Neuronal stem cell (in vitro differentiated cells): ENCODE results near the gene RPL36AL.
A peak's percentile ranks its signal among the peaks of the same experiment; 100 is the strongest.
"Not testable (repeated sequence)": the region's sequence is repeated elsewhere in the genome, so short reads cannot be mapped to it uniquely, and the experiment has no call there.

Experiments
- DNase-seq: peaks from one replicate; pipeline ENCODE4 v3.0.0-alpha.2; 2013; ENCODE audit warnings: low spot score
- H2AFZ ChIP-seq: one replicate; pipeline ENCODE4 v1.6.1; 2013; ENCODE audit warnings: mild to moderate bottlenecking, low read length, inconsistent platforms
- H2AK5ac ChIP-seq: 2 replicates; pipeline ENCODE4 v1.6.1; 2013; ENCODE audit warnings: low read depth, mild to moderate bottlenecking, inconsistent platforms, low read length, moderate library complexity, mixed read lengths
- H2BK120ac ChIP-seq: 2 replicates; pipeline ENCODE4 v1.6.1; 2013; ENCODE audit warnings: low read depth, mild to moderate bottlenecking, inconsistent platforms, low read length, moderate library complexity, mixed read lengths
- H2BK12ac ChIP-seq: one replicate; pipeline ENCODE4 v1.6.1; 2013; ENCODE audit warnings: low read length, inconsistent platforms
- H2BK15ac ChIP-seq: 2 replicates; pipeline ENCODE4 v1.6.1; 2013; ENCODE audit warnings: mild to moderate bottlenecking, low read length, inconsistent platforms, mixed read lengths
- H2BK5ac ChIP-seq: one replicate; pipeline ENCODE4 v1.6.1; 2013; ENCODE audit warnings: inconsistent platforms, mild to moderate bottlenecking, low read length, moderate library complexity
- H3K14ac ChIP-seq: one replicate; pipeline ENCODE4 v1.6.1; 2013; ENCODE audit warnings: low read length, inconsistent platforms
- H3K18ac ChIP-seq: 2 replicates; pipeline ENCODE4 v1.6.1; 2013; ENCODE audit warnings: low read length, inconsistent platforms
- H3K23ac ChIP-seq: 2 replicates; pipeline ENCODE4 v1.6.1; 2013; ENCODE audit warnings: low read depth, mild to moderate bottlenecking, mixed read lengths, low read length, inconsistent platforms; ENCODE audit not compliant: poor library complexity
- H3K27ac ChIP-seq: replicated peaks from 3 replicates; pipeline ENCODE4 v1.5.1; 2013; ENCODE audit warnings: low read length, inconsistent platforms
- H3K27me3 ChIP-seq, 3 experiments: 2 replicates each; pipeline ENCODE4 v1.6.1; 2013; ENCODE audit warnings: low read length in 3 of 3, mild to moderate bottlenecking in 2 of 3, inconsistent platforms in 1 of 3, low read depth in 1 of 3, mixed read lengths in 1 of 3, moderate library complexity in 1 of 3; ENCODE audit not compliant: control insufficient read depth in 3 of 3, insufficient read depth in 3 of 3
- H3K36me3 ChIP-seq, 2 donors: replicated peaks in 1 of 2; 2 replicates each; pipeline ENCODE4 v1.6.1; 2013; ENCODE audit warnings: low read length in 2 of 2; ENCODE audit not compliant: control insufficient read depth in 2 of 2, insufficient read depth in 2 of 2
- H3K4ac ChIP-seq: 2 replicates; pipeline ENCODE4 v1.6.1; 2013; ENCODE audit warnings: inconsistent platforms, mild to moderate bottlenecking, low read length, moderate library complexity
- H3K4me1 ChIP-seq, 2 donors: 1 replicate in 1 of 2; 2 replicates in 1 of 2; pipeline ENCODE4 v1.6.1; 2013; ENCODE audit warnings: low read length in 2 of 2, low read depth in 1 of 2; ENCODE audit not compliant: control insufficient read depth in 2 of 2, insufficient read depth in 1 of 2
- H3K4me2 ChIP-seq: one replicate; pipeline ENCODE4 v1.6.1; 2013; ENCODE audit warnings: mild to moderate bottlenecking, low read length, inconsistent platforms; ENCODE audit not compliant: insufficient read depth, poor library complexity, severe bottlenecking
- H3K4me3 ChIP-seq, 2 donors: 2 replicates each; pipeline ENCODE4 v1.5.1; 2013; ENCODE audit warnings: low read length in 2 of 2, mild to moderate bottlenecking in 2 of 2, inconsistent platforms in 1 of 2, moderate library complexity in 1 of 2
- H3K79me1 ChIP-seq: one replicate; pipeline ENCODE4 v1.6.1; 2013; ENCODE audit warnings: low read depth, mild to moderate bottlenecking, inconsistent platforms, low read length, moderate library complexity
- H3K9ac ChIP-seq: one replicate; pipeline ENCODE4 v1.6.1; 2013; ENCODE audit warnings: mild to moderate bottlenecking, low read depth, low read length, inconsistent platforms; ENCODE audit not compliant: poor library complexity
- H3K9me3 ChIP-seq, 2 donors: replicated peaks in 1 of 2; 2 replicates each; pipeline versions ENCODE3 to v1.6.1; 2013; ENCODE audit warnings: low read length in 2 of 2, mild to moderate bottlenecking in 2 of 2, inconsistent platforms in 1 of 2, low read depth in 1 of 2, mixed read lengths in 1 of 2, moderate library complexity in 1 of 2; ENCODE audit not compliant: control insufficient read depth in 2 of 2, insufficient read depth in 1 of 2
- H4K8ac ChIP-seq: one replicate; pipeline ENCODE4 v1.6.1; 2013; ENCODE audit warnings: low read depth, mild to moderate bottlenecking, inconsistent platforms, low read length, moderate library complexity
- H4K91ac ChIP-seq: one replicate; pipeline ENCODE4 v1.6.1; 2013; ENCODE audit warnings: low read length, low read depth, mild to moderate bottlenecking, inconsistent platforms; ENCODE audit not compliant: poor library complexity
- WGBS, 2 donors: extraction: QIAGEN DNeasy Blood & Tissue Kit; methylation state at CpG; one replicate each; pipeline ENCODE4 v1.1.7; 2013; ENCODE audit warnings: missing lambda C conversion rate in 2 of 2, mixed read lengths in 1 of 2; ENCODE audit not compliant: insufficient read length in 2 of 2, insufficient replicate concordance in 1 of 2; ENCODE audit errors: extremely low coverage in 2 of 2; 5-methylcytosine and 5-hydroxymethylcytosine counted together

RPL36AL gene

DNA sequence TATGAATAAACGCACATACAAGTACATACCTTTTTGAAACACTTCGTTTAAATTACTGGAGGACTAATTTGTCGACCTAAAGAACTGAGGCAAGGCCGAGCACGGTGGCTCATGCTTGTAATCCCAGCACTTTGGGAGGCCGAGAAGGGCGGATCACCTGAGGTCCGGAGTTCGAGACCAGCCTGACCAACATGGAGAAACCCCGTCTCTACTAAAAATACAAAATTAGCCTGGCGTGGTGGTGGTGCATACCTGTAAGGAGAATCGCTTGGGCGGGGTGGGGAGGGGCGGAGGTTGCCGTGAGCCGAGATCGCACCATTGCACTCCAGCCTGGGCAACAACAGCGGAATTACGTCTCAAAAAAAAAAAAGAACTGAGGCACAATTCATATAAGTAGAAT lies 1.2 kb downstream of the RPL36AL start:
- Histone ChIP-seq H3K4me3 (peak overlapping the region in 1 of 2 donors; percentile 76), H3K4me2 (peak overlapping the region; percentile 35), H3K36me3 (peaks cover 8 to 77% of the 10 kb centered on the region in 2 donors), H3K4me1 (peaks cover 2 to 15% of the 10 kb centered on the region in 2 donors)
- WGBS, 2 donors: no CpG with 5 or more reads among the region's 19 CpGs
- not testable (repeated sequence) for H3K18ac ChIP-seq, H3K9me3 ChIP-seq, DNase-seq, H2BK120ac ChIP-seq, H2BK5ac ChIP-seq, H3K23ac ChIP-seq, H2BK12ac ChIP-seq, H2AK5ac ChIP-seq, H2AFZ ChIP-seq, H3K79me1 ChIP-seq, H3K27ac ChIP-seq, H4K8ac ChIP-seq, H3K14ac ChIP-seq, H3K27me3 ChIP-seq, H2BK15ac ChIP-seq, H4K91ac ChIP-seq, H3K4ac ChIP-seq, H3K9ac ChIP-seq

GRCh38 chr14:49617852-49618519 lies 2.4 kb downstream of the RPL36AL start:
- no peak overlapping the region for H3K18ac ChIP-seq
- no peak overlapping the region for H3K9ac ChIP-seq
- H3K4me3 ChIP-seq: no peak overlapping the region
- H3K4me2 ChIP-seq: no peak overlapping the region
- no peak overlapping the region for H3K4ac ChIP-seq
- no peak overlapping the region for H2BK5ac ChIP-seq
- no peak for DNase-seq
- no peak overlapping the region for H4K91ac ChIP-seq
- H3K4me1 ChIP-seq: peaks cover 2 to 15% of the 10 kb centered on the region in 2 donors
- H3K79me1 ChIP-seq: peaks cover 4% of the 10 kb centered on the region
- H2AFZ ChIP-seq: no peak overlapping the region
- no peak overlapping the region for H3K23ac ChIP-seq
- H2BK12ac ChIP-seq: no peak overlapping the region
- H2AK5ac ChIP-seq: no peak overlapping the region
- H3K9me3 ChIP-seq: no peaks in the 10 kb centered on the region
- no peak overlapping the region for H2BK15ac ChIP-seq
- no peak overlapping the region for H3K27ac ChIP-seq
- H4K8ac ChIP-seq: no peak overlapping the region
- no peaks in the 10 kb centered on the region for H3K27me3 ChIP-seq
- H2BK120ac ChIP-seq: no peak overlapping the region
- no CpG with 5 or more reads among the region's 6 CpGs for WGBS, 2 donors
- peaks cover 8 to 74% of the 10 kb centered on the region in 2 donors for H3K36me3 ChIP-seq
- H3K14ac ChIP-seq: no peak overlapping the region

DNA sequence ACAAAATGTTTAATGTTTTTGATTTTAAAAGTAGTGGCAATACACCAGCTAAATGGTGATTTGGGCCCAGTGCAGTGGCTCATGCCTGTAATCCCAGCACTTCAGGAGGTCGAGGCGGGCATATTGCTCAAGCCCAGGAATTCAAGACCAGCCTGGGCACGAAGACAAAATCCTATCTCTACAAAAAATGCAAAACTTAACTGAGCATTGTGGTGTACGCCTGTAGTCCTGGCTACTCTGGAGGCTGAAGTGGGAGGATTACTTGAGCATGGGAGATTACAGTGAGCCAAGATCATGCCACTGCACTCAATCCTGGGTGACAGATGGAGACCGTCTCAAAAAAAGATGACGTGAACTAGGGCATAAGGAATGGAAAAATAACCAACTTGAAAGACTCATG lies 4.7 kb downstream of the RPL36AL start:
- no CpG with 5 or more reads among the region's 6 CpGs for WGBS, 2 donors
- no peak overlapping the region for H3K27ac ChIP-seq
- H2AK5ac ChIP-seq: no peak overlapping the region
- no peaks in the 10 kb centered on the region for H3K9me3 ChIP-seq
- no peak overlapping the region for H3K4me2 ChIP-seq
- no peak overlapping the region for H2BK15ac ChIP-seq
- H4K8ac ChIP-seq: no peak overlapping the region
- H4K91ac ChIP-seq: no peak overlapping the region
- no peak overlapping the region for H2AFZ ChIP-seq
- H2BK120ac ChIP-seq: no peak overlapping the region
- no peak overlapping the region for H3K14ac ChIP-seq
- H2BK12ac ChIP-seq: no peak overlapping the region
- H3K9ac ChIP-seq: no peak overlapping the region
- H3K4me1 ChIP-seq: peaks cover 0 to 4% of the 10 kb centered on the region in 2 donors
- no peaks in the 10 kb centered on the region for H3K27me3 ChIP-seq
- no peak overlapping the region for H3K18ac ChIP-seq
- H3K79me1 ChIP-seq: peaks cover 2% of the 10 kb centered on the region
- no peak overlapping the region for H3K23ac ChIP-seq
- H2BK5ac ChIP-seq: no peak overlapping the region
- no peak for DNase-seq
- H3K4me3 ChIP-seq: no peak overlapping the region
- H3K36me3 ChIP-seq: peaks cover 8 to 72% of the 10 kb centered on the region in 2 donors
- no peak overlapping the region for H3K4ac ChIP-seq

DNA sequence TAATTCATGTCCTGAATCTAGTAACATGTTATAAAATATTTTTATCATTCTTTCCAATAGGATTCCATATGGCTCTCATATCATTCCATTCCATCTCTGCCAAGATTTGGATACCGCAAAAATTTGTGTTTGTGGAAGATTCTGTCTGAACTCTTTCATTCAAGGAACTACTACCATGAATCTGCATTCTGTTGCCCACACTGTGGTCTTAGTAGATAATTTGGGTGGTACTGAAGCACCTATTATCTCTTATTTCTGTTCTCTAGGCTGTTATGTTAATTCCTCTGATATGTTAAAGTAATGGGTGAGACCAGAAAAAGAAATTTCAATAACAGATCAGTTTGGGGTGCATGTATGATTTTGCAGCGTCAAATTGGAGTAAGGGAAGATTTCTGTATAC lies 6.2 kb downstream of the RPL36AL start:
- Histone ChIP-seq H3K27ac (no peak overlapping the region), H2BK12ac (no peak overlapping the region), H3K36me3 (peaks cover 8 to 80% of the 10 kb centered on the region in 2 donors), H3K4me1 (peaks cover 0 to 2% of the 10 kb centered on the region in 2 donors), H3K14ac (no peak overlapping the region), H4K8ac (no peak overlapping the region), H3K27me3 (no peaks in the 10 kb centered on the region), H3K18ac (no peak overlapping the region), H2BK5ac (no peak overlapping the region), H3K9me3 (no peaks in the 10 kb centered on the region), H3K4me2 (no peak overlapping the region), H2BK15ac (no peak overlapping the region), H3K79me1 (peaks cover 2% of the 10 kb centered on the region), H3K23ac (no peak overlapping the region), H3K4me3 (no peak overlapping the region), H2AK5ac (no peak overlapping the region), H4K91ac (no peak overlapping the region), H2AFZ (no peak overlapping the region), H3K9ac (no peak overlapping the region), H2BK120ac (no peak overlapping the region), H3K4ac (no peak overlapping the region)
- no peak for DNase-seq
- no CpG with 5 or more reads among the region's 2 CpGs for WGBS, 2 donors
